Upper lobe of right lung (tissue), 1 donor: ENCODE measurements around the gene ARHGAP24. TPM values are rescaled to one million over a fixed set of nuclear protein-coding genes. Genes with fewer than 3 reads are reported as not detected.

Experiments
- ATAC-seq: fragments of 200-7000 bp; cut with Tn5 transposase; one replicate; pipeline ENCODE4 v1.9.1; 2020; ENCODE audit warnings: mild to moderate bottlenecking, moderate library complexity
- DNase-seq: peaks from one replicate; pipeline ENCODE4 v3.0.0-alpha.2; 2020
- H3K27ac ChIP-seq: fragments of 200-600 bp; one replicate; pipeline ENCODE4 v1.8.0; 2022
- H3K27me3 ChIP-seq: fragments of 200-600 bp; one replicate; pipeline ENCODE4 v1.8.0; 2022; ENCODE audit warnings: mild to moderate bottlenecking
- H3K36me3 ChIP-seq: fragments of 200-600 bp; one replicate; pipeline ENCODE4 v1.8.0; 2022
- H3K4me1 ChIP-seq: fragments of 200-600 bp; one replicate; pipeline ENCODE4 v1.8.0; 2022
- H3K4me3 ChIP-seq: fragments of 200-600 bp; one replicate; pipeline ENCODE4 v1.8.0; 2022; ENCODE audit warnings: mild to moderate bottlenecking
- H3K9me3 ChIP-seq: fragments of 200-600 bp; one replicate; pipeline ENCODE4 v1.8.0; 2022
- intact Hi-C: fragments of 100-400 bp; cut with DNase I; formaldehyde crosslinking; loops from one replicate; pipeline ENCODE4 v1.11.0; 2022
- total RNA-seq: library from RNA; stranded (reverse); fragmentation: NEBNext Ultra II Directional; extraction: Animal tissue kit (Norgen Biotek cat#: 25700); gene quantifications from one replicate; pipeline ENCODE4 v1.2.1, GENCODE V29; 2021
- TF ChIP-seq, protein P1 (sequence below): fragments of 200-600 bp; IDR thresholded peaks from one replicate; pipeline ENCODE4 v1.8.0; 2022; ENCODE audit warnings: antibody characterized with exemption
- donor health status: DM: no; HTN: yes; CAD: no; lungs with severe emphysema.

The ARHGAP24 gene
- total RNA-seq, 1 donor from 2014 or later, result 29.8 TPM

DNA sequence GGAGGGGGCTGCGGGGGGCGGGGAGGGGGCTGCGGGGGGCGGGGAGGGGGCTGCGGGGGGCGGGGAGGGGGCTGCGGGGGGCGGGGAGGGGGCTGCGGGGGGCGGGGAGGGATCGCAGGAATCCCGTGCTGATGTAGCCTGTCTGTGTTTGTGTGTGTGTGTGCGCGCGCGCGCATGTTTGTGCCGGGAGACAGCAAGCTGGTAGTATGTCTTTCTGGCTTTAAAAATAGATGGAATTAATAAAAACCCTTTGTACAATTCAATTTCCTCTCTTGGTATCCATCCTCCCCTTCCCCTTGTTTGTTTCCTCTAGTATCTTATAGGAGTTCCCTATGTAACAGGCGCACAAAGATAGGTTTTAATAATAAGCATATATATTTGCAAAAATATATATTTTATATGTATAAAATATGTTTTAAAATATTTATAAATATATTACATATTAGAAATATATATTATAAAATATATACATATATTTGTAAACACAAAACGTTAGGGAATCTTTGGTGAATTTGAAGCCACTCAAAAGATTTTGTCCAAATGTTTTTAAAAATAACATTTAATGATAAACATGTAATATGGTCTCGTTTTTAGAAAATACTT, 782 bp downstream of the ARHGAP24 start:
- Histone ChIP-seq H3K4me3 (peak overlapping the region; percentile 60), H3K27ac (peak overlapping the region; percentile 87)
- TF ChIP-seq, protein P1, sequence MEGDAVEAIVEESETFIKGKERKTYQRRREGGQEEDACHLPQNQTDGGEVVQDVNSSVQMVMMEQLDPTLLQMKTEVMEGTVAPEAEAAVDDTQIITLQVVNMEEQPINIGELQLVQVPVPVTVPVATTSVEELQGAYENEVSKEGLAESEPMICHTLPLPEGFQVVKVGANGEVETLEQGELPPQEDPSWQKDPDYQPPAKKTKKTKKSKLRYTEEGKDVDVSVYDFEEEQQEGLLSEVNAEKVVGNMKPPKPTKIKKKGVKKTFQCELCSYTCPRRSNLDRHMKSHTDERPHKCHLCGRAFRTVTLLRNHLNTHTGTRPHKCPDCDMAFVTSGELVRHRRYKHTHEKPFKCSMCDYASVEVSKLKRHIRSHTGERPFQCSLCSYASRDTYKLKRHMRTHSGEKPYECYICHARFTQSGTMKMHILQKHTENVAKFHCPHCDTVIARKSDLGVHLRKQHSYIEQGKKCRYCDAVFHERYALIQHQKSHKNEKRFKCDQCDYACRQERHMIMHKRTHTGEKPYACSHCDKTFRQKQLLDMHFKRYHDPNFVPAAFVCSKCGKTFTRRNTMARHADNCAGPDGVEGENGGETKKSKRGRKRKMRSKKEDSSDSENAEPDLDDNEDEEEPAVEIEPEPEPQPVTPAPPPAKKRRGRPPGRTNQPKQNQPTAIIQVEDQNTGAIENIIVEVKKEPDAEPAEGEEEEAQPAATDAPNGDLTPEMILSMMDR, result no peak

DNA sequence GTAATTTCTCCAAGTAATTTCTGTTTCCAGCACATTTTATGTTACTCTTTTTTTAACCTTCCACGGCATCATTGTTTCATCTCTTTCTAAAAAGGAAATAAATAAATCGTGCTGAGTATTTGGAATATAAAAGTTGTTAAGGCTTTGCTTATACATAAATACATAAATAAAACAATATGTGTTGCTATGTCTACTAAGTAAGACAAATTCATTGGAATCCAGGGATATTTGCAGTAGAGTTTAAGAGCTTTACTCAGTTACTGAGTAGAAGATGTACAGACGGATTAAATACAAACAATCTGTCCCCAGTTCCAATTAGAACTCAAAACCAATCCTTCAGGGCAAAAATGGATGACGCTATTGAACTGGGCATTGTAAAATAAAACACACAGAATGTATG, 1.4 kb downstream of the ARHGAP24 start:
- ATAC-seq, result no peak
- H3K27ac ChIP-seq, result no peak overlapping the region
- no peaks in the 10 kb centered on the region for H3K27me3 ChIP-seq
- DNase-seq, result no peak
- peak overlapping the region; percentile 60 for H3K4me3 ChIP-seq
- no peaks in the 10 kb centered on the region for H3K36me3 ChIP-seq
- TF ChIP-seq, protein P1, result no peak
- no peaks in the 10 kb centered on the region for H3K9me3 ChIP-seq
- peaks cover 4% of the 10 kb centered on the region for H3K4me1 ChIP-seq
- intact Hi-C loops, result no loop called here

More for the DNA sequence above, 782 bp downstream of the ARHGAP24 start:
- H3K9me3 ChIP-seq, result no peaks in the 10 kb centered on the region
- peaks cover 4% of the 10 kb centered on the region for H3K4me1 ChIP-seq
- no peaks in the 10 kb centered on the region for H3K27me3 ChIP-seq
- DNase-seq (peak; percentile 73), ATAC-seq (no peak)
- intact Hi-C loops, result no loop called here
- H3K36me3 ChIP-seq, result no peaks in the 10 kb centered on the region

GRCh38 chr4:85477534-85477933, 2.6 kb downstream of the ARHGAP24 start:
- Histone ChIP-seq H3K9me3 (no peaks in the 10 kb centered on the region), H3K4me3 (peak overlapping the region; percentile 60), H3K27me3 (no peaks in the 10 kb centered on the region), H3K4me1 (peaks cover 4% of the 10 kb centered on the region), H3K36me3 (no peaks in the 10 kb centered on the region), H3K27ac (no peak overlapping the region)
- TF ChIP-seq, protein P1, result no peak
- intact Hi-C loops, result no loop called here
- ATAC-seq (no peak), DNase-seq (no peak)

DNA sequence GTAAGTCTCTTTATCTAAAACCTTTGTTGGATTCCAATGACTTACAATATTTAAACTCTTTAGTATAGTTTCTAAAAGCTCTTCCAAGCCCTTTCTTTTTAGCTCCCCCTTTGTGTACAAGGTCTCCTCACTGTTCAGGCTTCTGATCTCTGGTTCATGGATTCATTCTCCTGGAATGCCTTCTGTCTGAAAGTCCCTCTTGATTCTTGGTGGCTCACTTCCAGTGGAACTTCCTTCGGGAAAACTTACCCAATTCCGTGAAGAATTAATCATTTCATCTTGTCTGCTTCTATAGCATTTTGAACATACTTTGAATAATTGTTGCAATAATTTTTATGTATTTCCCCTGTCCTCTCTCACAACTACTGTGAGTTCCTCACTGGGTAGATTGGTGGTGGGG, 3.6 kb downstream of the ARHGAP24 start:
- no peaks in the 10 kb centered on the region for H3K9me3 ChIP-seq
- no peak overlapping the region for H3K4me3 ChIP-seq
- H3K27me3 ChIP-seq, result no peaks in the 10 kb centered on the region
- no peak overlapping the region for H3K27ac ChIP-seq
- ATAC-seq, result no peak
- TF ChIP-seq, protein P1, result no peak
- no peaks in the 10 kb centered on the region for H3K36me3 ChIP-seq
- no peak for DNase-seq
- intact Hi-C loops, result no loop called here
- H3K4me1 ChIP-seq, result peaks cover 4% of the 10 kb centered on the region

GRCh38 chr4:85482010-85482738, 7.2 kb downstream of the ARHGAP24 start:
- TF ChIP-seq, protein P1, result no peak
- intact Hi-C loops, result no loop called here
- H3K36me3 ChIP-seq, result no peaks in the 10 kb centered on the region
- DNase-seq, result no peak
- no peaks in the 10 kb centered on the region for H3K27me3 ChIP-seq
- H3K27ac ChIP-seq, result no peak overlapping the region
- H3K4me1 ChIP-seq, result peaks cover 4% of the 10 kb centered on the region
- H3K4me3 ChIP-seq, result no peak overlapping the region
- no peaks in the 10 kb centered on the region for H3K9me3 ChIP-seq
- no peak for ATAC-seq
